ENCODE results near the gene TLE3.

Gene TLE3

GRCh38 chr15:70093481-70094319 is 4.0 kb downstream of the TLE3 start:
- no peak overlapping the region for H3K27ac ChIP-seq (ENCODE audit: low read depth, low read length)
- H3K4me1 ChIP-seq (ENCODE audit: control insufficient read depth, insufficient read depth, low read length), result peaks cover 36% of the 10 kb centered on the region
- H3K9ac ChIP-seq (ENCODE audit: low read length), result no peak overlapping the region
- H3K4me3 ChIP-seq (ENCODE audit: low read length), result peak overlapping the region; percentile 22
- H3K36me3 ChIP-seq (ENCODE audit: control insufficient read depth, insufficient read depth, low read length), result no peaks in the 10 kb centered on the region
- no peaks in the 10 kb centered on the region for H3K27me3 ChIP-seq (ENCODE audit: control insufficient read depth, insufficient read depth, low read length)

- Histone ChIP-seq H3K36me3 (ENCODE audit: control insufficient read depth, insufficient read depth, low read length) (no peaks in the 10 kb centered on the region), H3K27ac (ENCODE audit: low read depth, low read length) (no peak overlapping the region), H3K27me3 (ENCODE audit: control insufficient read depth, insufficient read depth, low read length) (no peaks in the 10 kb centered on the region), H3K4me1 (ENCODE audit: control insufficient read depth, insufficient read depth, low read length) (peaks cover 36% of the 10 kb centered on the region), H3K4me3 (ENCODE audit: low read length) (peak overlapping the region; percentile 16), H3K9ac (ENCODE audit: low read length) (no peak overlapping the region)
Measured at GRCh38 chr15:70093070-70093469, 4.6 kb downstream of the TLE3 start.

GRCh38 chr15:70092464-70093027 is 5.2 kb downstream of the TLE3 start:
- Histone ChIP-seq H3K4me3 (ENCODE audit: low read length) (peak overlapping the region; percentile 52), H3K27ac (ENCODE audit: low read depth, low read length) (no peak overlapping the region), H3K36me3 (ENCODE audit: control insufficient read depth, insufficient read depth, low read length) (no peaks in the 10 kb centered on the region), H3K9ac (ENCODE audit: low read length) (no peak overlapping the region), H3K27me3 (ENCODE audit: control insufficient read depth, insufficient read depth, low read length) (no peaks in the 10 kb centered on the region), H3K4me1 (ENCODE audit: control insufficient read depth, insufficient read depth, low read length) (peaks cover 36% of the 10 kb centered on the region)

GRCh38 chr15:70091726-70092463 is 5.8 kb downstream of the TLE3 start:
- Histone ChIP-seq H3K36me3 (ENCODE audit: control insufficient read depth, insufficient read depth, low read length) (no peaks in the 10 kb centered on the region), H3K4me1 (ENCODE audit: control insufficient read depth, insufficient read depth, low read length) (peaks cover 36% of the 10 kb centered on the region), H3K27ac (ENCODE audit: low read depth, low read length) (no peak overlapping the region), H3K9ac (ENCODE audit: low read length) (no peak overlapping the region), H3K4me3 (ENCODE audit: low read length) (peak overlapping the region; percentile 52), H3K27me3 (ENCODE audit: control insufficient read depth, insufficient read depth, low read length) (no peaks in the 10 kb centered on the region)

GRCh38 chr15:70090436-70091296 is 7.1 kb downstream of the TLE3 start:
- H3K27me3 ChIP-seq (ENCODE audit: control insufficient read depth, insufficient read depth, low read length), result no peaks in the 10 kb centered on the region
- no peak overlapping the region for H3K4me3 ChIP-seq (ENCODE audit: low read length)
- no peak overlapping the region for H3K9ac ChIP-seq (ENCODE audit: low read length)
- no peaks in the 10 kb centered on the region for H3K36me3 ChIP-seq (ENCODE audit: control insufficient read depth, insufficient read depth, low read length)
- no peak overlapping the region for H3K27ac ChIP-seq (ENCODE audit: low read depth, low read length)
- peaks cover 36% of the 10 kb centered on the region for H3K4me1 ChIP-seq (ENCODE audit: control insufficient read depth, insufficient read depth, low read length)

DNA sequence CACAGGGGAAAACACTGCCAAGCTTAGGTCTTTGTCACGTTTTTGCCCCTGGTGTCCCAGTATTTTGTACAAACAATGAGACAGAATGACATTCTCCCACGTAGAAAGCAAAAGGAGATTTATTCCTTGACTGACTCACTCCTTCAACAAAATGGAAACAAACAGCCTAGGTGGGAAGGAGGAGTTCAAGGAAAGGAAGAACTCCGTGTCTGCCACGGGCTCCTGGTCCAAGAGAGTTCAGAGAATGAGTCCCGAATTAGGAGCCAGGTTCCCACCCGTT is 8.1 kb downstream of the TLE3 start:
- peaks cover 35% of the 10 kb centered on the region for H3K4me1 ChIP-seq (ENCODE audit: control insufficient read depth, insufficient read depth, low read length)
- no peaks in the 10 kb centered on the region for H3K27me3 ChIP-seq (ENCODE audit: control insufficient read depth, insufficient read depth, low read length)
- H3K4me3 ChIP-seq (ENCODE audit: low read length), result no peak overlapping the region
- peak overlapping the region; percentile 48 for H3K27ac ChIP-seq (ENCODE audit: low read depth, low read length)
- H3K9ac ChIP-seq (ENCODE audit: low read length), result no peak overlapping the region
- H3K36me3 ChIP-seq (ENCODE audit: control insufficient read depth, insufficient read depth, low read length), result peaks cover 2% of the 10 kb centered on the region

DNA sequence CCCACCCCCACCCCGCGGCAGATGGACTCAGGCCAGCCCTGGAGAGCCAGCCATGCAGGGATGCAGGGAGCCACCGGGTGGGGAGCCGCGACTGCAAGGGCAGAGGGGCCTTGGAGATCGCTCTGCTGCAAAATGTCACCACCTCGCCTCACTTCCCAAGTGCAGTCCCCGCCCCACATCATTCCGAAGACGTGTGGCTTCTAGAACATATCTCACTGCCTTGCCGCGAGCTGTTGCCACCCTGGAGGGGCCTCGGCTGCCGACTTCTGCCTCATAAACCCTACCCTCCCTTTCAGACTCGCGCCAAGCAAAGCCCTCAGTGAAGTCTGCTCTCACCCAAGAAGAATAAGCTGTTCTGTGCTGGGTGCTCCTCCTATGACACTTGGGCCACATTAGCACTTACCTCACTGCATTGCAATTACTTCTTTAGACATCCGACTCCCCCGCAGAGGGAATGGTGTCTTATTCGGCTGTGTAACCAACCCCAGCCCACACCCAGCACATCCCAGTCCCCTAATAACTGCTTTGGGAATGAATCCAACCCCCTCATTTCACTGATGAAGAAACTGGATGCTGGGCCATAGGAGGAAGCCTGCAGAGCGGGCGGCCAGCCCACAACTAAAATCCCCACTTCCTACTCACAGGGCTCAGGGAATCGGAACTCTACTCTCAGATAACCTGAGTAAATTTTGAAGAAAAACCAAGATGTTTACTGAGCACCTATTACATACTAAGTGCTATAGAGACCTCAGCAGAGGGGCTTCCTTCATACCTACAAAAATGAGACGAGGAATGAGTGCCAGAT is 8.6 kb downstream of the TLE3 start:
- Histone ChIP-seq H3K36me3 (ENCODE audit: control insufficient read depth, insufficient read depth, low read length) (peaks cover 3% of the 10 kb centered on the region), H3K27ac (ENCODE audit: low read depth, low read length) (peak overlapping the region; percentile 48), H3K4me3 (ENCODE audit: low read length) (peak overlapping the region; percentile 22), H3K27me3 (ENCODE audit: control insufficient read depth, insufficient read depth, low read length) (no peaks in the 10 kb centered on the region), H3K9ac (ENCODE audit: low read length) (no peak overlapping the region), H3K4me1 (ENCODE audit: control insufficient read depth, insufficient read depth, low read length) (peaks cover 32% of the 10 kb centered on the region)

DNA sequence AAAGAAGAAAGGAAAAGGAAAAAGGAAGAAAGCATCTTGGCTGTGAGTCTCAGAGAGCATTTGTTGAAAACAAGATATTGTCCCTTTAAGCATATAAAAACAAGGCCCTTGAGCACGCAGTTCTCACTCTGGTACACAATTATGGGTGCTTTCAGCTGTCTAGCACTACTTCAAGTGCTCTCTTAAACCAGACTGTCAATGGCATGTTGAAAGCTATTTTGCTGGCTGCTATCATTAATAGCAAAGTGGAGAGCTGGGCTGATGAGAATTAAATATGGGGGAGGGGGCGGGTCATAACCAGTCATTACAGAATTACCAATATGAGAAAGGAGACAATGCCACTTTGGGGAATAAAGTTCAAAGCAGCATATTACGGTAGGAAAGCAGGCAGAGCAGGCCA is 9.3 kb downstream of the TLE3 start:
- H3K27ac ChIP-seq (ENCODE audit: low read depth, low read length), result no peak overlapping the region
- no peak overlapping the region for H3K4me3 ChIP-seq (ENCODE audit: low read length)
- peaks cover 30% of the 10 kb centered on the region for H3K4me1 ChIP-seq (ENCODE audit: control insufficient read depth, insufficient read depth, low read length)
- H3K36me3 ChIP-seq (ENCODE audit: control insufficient read depth, insufficient read depth, low read length), result peaks cover 3% of the 10 kb centered on the region
- no peak overlapping the region for H3K9ac ChIP-seq (ENCODE audit: low read length)
- no peaks in the 10 kb centered on the region for H3K27me3 ChIP-seq (ENCODE audit: control insufficient read depth, insufficient read depth, low read length)

- Histone ChIP-seq H3K27me3 (ENCODE audit: control insufficient read depth, insufficient read depth, low read length) (no peaks in the 10 kb centered on the region), H3K4me1 (ENCODE audit: control insufficient read depth, insufficient read depth, low read length) (peaks cover 25% of the 10 kb centered on the region), H3K27ac (ENCODE audit: low read depth, low read length) (no peak overlapping the region), H3K36me3 (ENCODE audit: control insufficient read depth, insufficient read depth, low read length) (peaks cover 4% of the 10 kb centered on the region), H3K9ac (ENCODE audit: low read length) (no peak overlapping the region), H3K4me3 (ENCODE audit: low read length) (no peak overlapping the region)
Measured at GRCh38 chr15:70087708-70088352, 9.9 kb downstream of the TLE3 start.

DNA sequence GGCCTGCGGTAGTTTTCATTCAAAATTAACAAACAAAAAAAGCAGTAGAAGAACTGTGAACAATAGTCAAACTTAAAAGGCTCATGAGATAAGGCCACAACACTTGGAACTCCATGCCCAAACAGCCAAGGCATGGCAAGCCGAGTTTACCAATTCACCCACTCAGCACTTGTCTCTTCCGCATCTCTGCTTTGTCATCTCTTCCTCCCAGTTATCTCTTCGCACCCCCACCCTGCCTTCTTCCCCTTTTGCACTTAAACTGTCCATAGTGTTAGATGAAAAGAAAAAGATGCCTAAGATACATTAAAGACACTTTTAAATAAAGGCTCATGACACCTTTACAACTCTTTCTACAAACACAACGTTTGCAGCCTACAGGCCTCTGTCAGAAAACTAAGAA is 11.1 kb downstream of the TLE3 start:
- Histone ChIP-seq H3K4me1 (ENCODE audit: control insufficient read depth, insufficient read depth, low read length) (peaks cover 13% of the 10 kb centered on the region), H3K27me3 (ENCODE audit: control insufficient read depth, insufficient read depth, low read length) (no peaks in the 10 kb centered on the region), H3K9ac (ENCODE audit: low read length) (no peak overlapping the region), H3K36me3 (ENCODE audit: control insufficient read depth, insufficient read depth, low read length) (peaks cover 15% of the 10 kb centered on the region), H3K27ac (ENCODE audit: low read depth, low read length) (no peak overlapping the region), H3K4me3 (ENCODE audit: low read length) (no peak overlapping the region)

GRCh38 chr15:70084461-70084860 is 13.3 kb downstream of the TLE3 start:
- H3K4me3 ChIP-seq (ENCODE audit: low read length), result no peak overlapping the region
- H3K9ac ChIP-seq (ENCODE audit: low read length), result no peak overlapping the region
- H3K27me3 ChIP-seq (ENCODE audit: control insufficient read depth, insufficient read depth, low read length), result no peaks in the 10 kb centered on the region
- H3K27ac ChIP-seq (ENCODE audit: low read depth, low read length), result no peak overlapping the region
- H3K4me1 ChIP-seq (ENCODE audit: control insufficient read depth, insufficient read depth, low read length), result peaks cover 7% of the 10 kb centered on the region
- peaks cover 23% of the 10 kb centered on the region for H3K36me3 ChIP-seq (ENCODE audit: control insufficient read depth, insufficient read depth, low read length)

Measured in rectal smooth muscle tissue (tissue), 1 donor.